ENCODE data around the gene COL27A1. TPM values are rescaled to one million over a fixed set of nuclear protein-coding genes. Genes with fewer than 3 reads are reported as not detected.

The COL27A1 gene
- polyA plus RNA-seq, 1 of the 3 experiments (the other 2 are of a cell fraction): 8.7 TPM

GRCh38 chr9:114342755-114343440 lies 187.6 kb downstream of the COL27A1 start:
- Histone ChIP-seq H3K79me2 (ENCODE audit: insufficient read depth) (no peaks in the 10 kb centered on the region), H3K4me1 (ENCODE audit: control insufficient read depth in 1 of 2, insufficient read depth in 2 of 2, low read depth in 1 of 2, low read length in 1 of 2) (peaks cover 0 to 6% of the 10 kb centered on the region in 2 experiments; a peak in 1 of 4 replicates), H3K9ac (no peak overlapping the region), H2AFZ (ENCODE audit: low read depth) (no peak overlapping the region), H3F3A (replicated peaks; ENCODE audit: insufficient read depth) (no peaks in the 10 kb centered on the region), H3K9me3 (no peaks in the 10 kb centered on the region), H4K20me1 (ENCODE audit: insufficient read depth) (no peaks in the 10 kb centered on the region), H3K27ac (ENCODE audit: low read depth in 2 of 2, low read length in 1 of 2) (no peak overlapping the region), H3K4me2 (no peak overlapping the region), H3K36me3 (replicated peaks in 1 of 2; ENCODE audit: control insufficient read depth in 1 of 2, insufficient read depth in 2 of 2, low read length in 1 of 2) (no peaks in the 10 kb centered on the region), H3K4me3 (ENCODE audit: low read depth in 2 of 2, low read length in 1 of 2) (no peak overlapping the region), H3K9me2 (no peaks in the 10 kb centered on the region), H3K27me3 (ENCODE audit: insufficient read depth) (no peaks in the 10 kb centered on the region)
- no peak for DNase-seq
- WGBS (ENCODE audit: low lambda C conversion rate): 81% methylated on average over 5 of the region's 5 CpGs
- TF ChIP-seq TAF1 (IDR thresholded peaks at IDR 0.05; ENCODE audit: borderline replicate concordance, low read depth, low read length) (no peak), MAX (IDR thresholded peaks at IDR 0.05; ENCODE audit: low read depth) (no peak), FOXM1 (IDR thresholded peaks at IDR 0.05; ENCODE audit: low read depth) (no peak), GABPA (IDR thresholded peaks at IDR 0.05; ENCODE audit: low read depth) (no peak), FOSL2 (IDR thresholded peaks at IDR 0.05; ENCODE audit: borderline replicate concordance, low read depth) (no peak), EZH2phosphoT487 (IDR thresholded peaks at IDR 0.05; ENCODE audit: borderline replicate concordance, low read depth) (no peak), SMC3 (IDR thresholded peaks at IDR 0.05; ENCODE audit: low read depth, low read length) (no peak), JUND (IDR thresholded peaks at IDR 0.05) (no peak), USF1 (IDR thresholded peaks at IDR 0.05; ENCODE audit: borderline replicate concordance, low read depth) (no peak), MEF2A (IDR thresholded peaks at IDR 0.05; ENCODE audit: borderline replicate concordance, low read depth) (no peak)
- POLR2A ChIA-PET: no interaction called here
- CTCF ChIA-PET: no interaction called here

GRCh38 chr9:114343471-114344187 lies 188.3 kb downstream of the COL27A1 start:
- no peak overlapping the region for H3K4me2 ChIP-seq
- H3K4me3 ChIP-seq (ENCODE audit: low read depth in 2 of 2, low read length in 1 of 2): no peak overlapping the region
- H3K4me1 ChIP-seq (ENCODE audit: control insufficient read depth in 1 of 2, insufficient read depth in 2 of 2, low read depth in 1 of 2, low read length in 1 of 2): peaks cover 4 to 6% of the 10 kb centered on the region in 2 experiments; a peak in 1 of 4 replicates
- no peak overlapping the region for H3K9ac ChIP-seq
- POLR2A ChIA-PET: no interaction called here
- no peaks in the 10 kb centered on the region for H3K79me2 ChIP-seq (ENCODE audit: insufficient read depth)
- no peaks in the 10 kb centered on the region for H3K9me2 ChIP-seq
- no peaks in the 10 kb centered on the region for H3K27me3 ChIP-seq (ENCODE audit: insufficient read depth)
- H4K20me1 ChIP-seq (ENCODE audit: insufficient read depth): no peaks in the 10 kb centered on the region
- TF ChIP-seq REST (IDR thresholded peaks at IDR 0.05; ENCODE audit: low read depth, low read length) (no peak), CHD2 (IDR thresholded peaks at IDR 0.05; ENCODE audit: low read length, partially characterized antibody) (no peak), EZH2phosphoT487 (IDR thresholded peaks at IDR 0.05; ENCODE audit: borderline replicate concordance, low read depth) (no peak), RXRA (IDR thresholded peaks at IDR 0.05; ENCODE audit: borderline replicate concordance, low read depth) (no peak), NFIC (IDR thresholded peaks at IDR 0.05; ENCODE audit: borderline replicate concordance) (no peak), YY1 (IDR thresholded peaks at IDR 0.05; ENCODE audit: low read depth) (no peak), TEAD4 (IDR thresholded peaks at IDR 0.05; ENCODE audit: borderline replicate concordance, insufficient read depth) (no peak)
- no peak overlapping the region for H2AFZ ChIP-seq (ENCODE audit: low read depth)
- no peaks in the 10 kb centered on the region for H3F3A ChIP-seq (replicated peaks; ENCODE audit: insufficient read depth)
- H3K9me3 ChIP-seq: no peaks in the 10 kb centered on the region
- CTCF ChIA-PET: interaction anchor here (1.5 kb wide), 1 partner anchor 42 kb away, joined by 3 read pairs; no protein-coding TSS in a partner anchor
- H3K27ac ChIP-seq (ENCODE audit: low read depth in 2 of 2, low read length in 1 of 2): no peak overlapping the region
- DNase-seq: no peak
- no peaks in the 10 kb centered on the region for H3K36me3 ChIP-seq (replicated peaks in 1 of 2; ENCODE audit: control insufficient read depth in 1 of 2, insufficient read depth in 2 of 2, low read length in 1 of 2)
- 90% methylated on average over 9 of the region's 9 CpGs for WGBS (ENCODE audit: low lambda C conversion rate)
